ENCODE measurements around the gene HDAC9.

GRCh38 chr7:18685971-18686370 is 190.4 kb downstream of the HDAC9 start:
- TF ChIP-seq CTCF (IDR thresholded peaks at IDR 0.05) (no peak), POLR2A (IDR thresholded peaks at IDR 0.05) (no peak)
